NCI-H2227 treated with DMSO at 0.1 percent for 48 hours (cell line): ENCODE results near the gene CLEC16A.

ENCODE experiments used
- DNase-seq: peaks from one replicate; lab custom pipeline; 2025; lab: John Stamatoyannopoulos, UW

The CLEC16A gene

GRCh38 chr16:11201498-11202259 lies 257.3 kb downstream of the CLEC16A start:
- DNase-seq = no peak

- no peak for DNase-seq
Measured at GRCh38 chr16:11202260-11203091, 258.1 kb downstream of the CLEC16A start.

- no peak for DNase-seq
Measured at GRCh38 chr16:11203111-11203623, 258.8 kb downstream of the CLEC16A start.

GRCh38 chr16:11204513-11205047 lies 260.2 kb downstream of the CLEC16A start:
- no peak for DNase-seq

- no peak for DNase-seq
Measured at GRCh38 chr16:11205065-11205699, 260.8 kb downstream of the CLEC16A start.

- no peak for DNase-seq
Measured at GRCh38 chr16:11205754-11206581, 261.6 kb downstream of the CLEC16A start.

- no peak for DNase-seq
Measured at GRCh38 chr16:11207646-11208045, 263.3 kb downstream of the CLEC16A start.

- DNase-seq = no peak
Measured at GRCh38 chr16:11208916-11209665, 264.7 kb downstream of the CLEC16A start.

GRCh38 chr16:11210260-11210659 lies 265.9 kb downstream of the CLEC16A start:
- no peak for DNase-seq

GRCh38 chr16:11211061-11211976 lies 267.0 kb downstream of the CLEC16A start:
- DNase-seq = no peak

- DNase-seq = no peak
Measured at GRCh38 chr16:11211977-11212797, 267.8 kb downstream of the CLEC16A start.

GRCh38 chr16:11212798-11213196 lies 268.4 kb downstream of the CLEC16A start:
- no peak for DNase-seq

- no peak for DNase-seq
Measured at GRCh38 chr16:11213373-11213772, 269.0 kb downstream of the CLEC16A start.

GRCh38 chr16:11213799-11214198 lies 269.4 kb downstream of the CLEC16A start:
- DNase-seq = no peak

GRCh38 chr16:11215935-11216556 lies 271.7 kb downstream of the CLEC16A start:
- DNase-seq = no peak

- no peak for DNase-seq
Measured at GRCh38 chr16:11217651-11218603, 273.6 kb downstream of the CLEC16A start.

GRCh38 chr16:11218604-11218962 lies 274.2 kb downstream of the CLEC16A start:
- DNase-seq = no peak
